Measurements from ENCODE around the gene JAK1.

JAK1 gene

DNA sequence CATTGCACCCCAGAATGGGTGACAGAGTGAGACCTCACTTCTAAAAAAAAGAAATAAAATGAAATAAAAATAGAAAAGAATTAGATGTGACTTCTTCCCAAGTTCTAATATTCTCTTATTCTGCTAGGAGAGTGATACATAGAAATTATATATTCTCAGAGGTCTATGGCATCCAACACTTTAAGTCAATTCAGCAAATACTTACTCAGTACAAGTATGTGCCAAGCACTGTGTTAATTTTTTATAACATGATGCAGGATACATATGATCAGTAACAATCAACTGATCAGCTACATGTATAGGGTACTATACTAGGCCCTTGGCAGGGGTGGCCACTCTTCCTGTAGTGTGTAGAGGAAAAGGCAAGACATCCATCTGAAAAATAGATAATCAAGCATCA is 13.0 kb upstream of the JAK1 start:
- DNase-seq = no peak

DNA sequence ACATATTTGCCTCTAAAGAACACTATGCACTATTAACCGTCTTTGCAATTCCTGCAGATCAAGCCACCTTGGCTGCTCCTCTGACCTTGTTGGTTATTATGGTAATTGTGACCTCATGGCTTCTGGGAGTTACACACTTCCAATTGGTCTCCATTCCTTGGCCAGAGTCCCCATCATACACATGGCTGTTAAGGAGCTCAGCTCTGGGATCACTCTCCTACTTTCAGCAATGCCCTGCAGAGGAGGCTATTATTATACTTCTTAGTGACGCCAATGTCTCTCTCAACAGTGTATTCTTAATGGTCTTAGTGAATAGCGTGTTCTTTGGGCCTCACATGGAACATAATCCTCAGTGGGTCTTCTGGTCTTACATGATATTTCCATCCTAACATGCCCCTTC is 10.0 kb upstream of the JAK1 start:
- DNase-seq = no peak

- no peak for DNase-seq
Measured at GRCh38 chr1:64975740-64976139, 9.4 kb upstream of the JAK1 start.

DNA sequence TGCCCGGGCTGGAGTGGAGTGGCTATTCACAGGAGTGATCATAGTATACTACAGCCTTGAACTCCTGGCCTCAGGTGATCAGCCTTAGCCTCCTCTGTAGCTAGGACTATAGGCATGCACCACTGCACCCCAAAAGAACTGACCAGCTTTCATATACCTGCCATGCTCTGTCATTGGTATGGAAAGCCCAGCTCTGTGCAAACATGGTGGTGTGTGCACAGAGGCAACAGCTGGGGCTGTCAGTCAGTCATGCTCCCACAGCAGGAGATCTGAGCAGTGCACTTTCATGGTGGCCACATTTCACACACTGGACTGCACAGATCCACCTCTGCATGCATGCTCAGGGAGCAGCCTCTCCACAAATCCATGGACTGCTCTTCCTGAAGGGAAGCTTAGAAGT is 8.8 kb upstream of the JAK1 start:
- DNase-seq = no peak

DNA sequence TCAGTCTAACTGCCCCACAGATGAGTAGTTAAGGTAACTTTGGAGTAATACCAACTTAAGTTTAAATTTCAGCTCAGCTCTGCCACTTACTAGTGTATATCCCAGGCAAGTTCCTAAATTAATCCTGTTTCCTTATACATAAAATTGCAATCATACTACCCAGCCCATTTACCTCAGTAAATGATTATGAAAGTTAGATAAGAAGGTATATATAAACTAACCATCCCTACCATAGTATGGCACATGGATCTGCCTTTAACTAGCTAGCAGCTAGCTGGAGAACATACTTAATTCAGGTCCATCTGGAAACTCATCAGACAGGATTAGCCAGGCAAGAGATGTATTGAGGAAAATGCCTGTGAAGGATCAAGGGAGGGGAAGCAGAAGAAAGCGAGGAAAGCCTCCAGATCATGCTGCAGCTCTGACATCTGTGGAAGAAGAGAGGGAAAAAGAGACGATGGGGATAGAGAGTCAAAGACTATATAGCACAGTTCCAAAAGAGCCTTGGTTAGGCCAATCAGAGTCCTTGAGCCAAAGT is 8.0 kb upstream of the JAK1 start:
- no peak for DNase-seq

- DNase-seq = no peak
Measured at GRCh38 chr1:64973061-64973647, 6.8 kb upstream of the JAK1 start.

DNA sequence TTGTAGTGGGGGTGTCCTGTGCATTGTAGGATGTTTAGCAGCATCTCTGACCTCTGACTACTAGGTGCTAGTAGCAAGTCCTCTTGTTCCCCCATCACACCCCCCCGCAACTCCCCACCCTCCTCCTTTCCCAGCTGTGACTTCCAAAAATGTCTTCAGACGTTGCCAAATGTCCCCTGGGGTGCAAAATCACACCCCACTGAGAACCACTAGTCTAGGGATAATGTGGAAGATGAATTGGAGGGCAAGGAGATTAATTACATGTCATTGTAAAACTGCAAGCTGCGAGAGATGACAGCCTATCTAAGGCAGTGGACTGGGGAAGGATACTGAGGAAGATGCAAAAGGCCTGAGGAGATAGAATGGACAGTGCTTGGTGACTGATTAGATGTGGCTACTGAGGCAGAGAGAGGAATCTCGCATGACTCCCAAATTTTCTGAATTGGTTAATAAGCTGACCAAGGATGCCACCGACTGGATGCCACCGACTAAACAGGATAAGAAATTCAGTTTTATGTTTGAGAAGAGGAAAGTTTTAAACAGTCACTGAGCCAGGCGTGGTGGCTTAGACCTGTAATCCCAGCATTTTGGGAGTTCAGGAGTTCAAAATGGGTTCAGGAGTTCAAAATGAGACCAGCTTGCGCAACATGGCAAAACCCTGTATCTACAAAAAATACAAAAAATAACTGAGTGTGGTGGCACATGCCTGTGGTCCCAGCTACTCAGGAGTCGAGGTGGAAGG is 3.1 kb upstream of the JAK1 start:
- DNase-seq = no peak

GRCh38 chr1:64967381-64967780 is 1.0 kb upstream of the JAK1 start:
- DNase-seq = no peak

DNA sequence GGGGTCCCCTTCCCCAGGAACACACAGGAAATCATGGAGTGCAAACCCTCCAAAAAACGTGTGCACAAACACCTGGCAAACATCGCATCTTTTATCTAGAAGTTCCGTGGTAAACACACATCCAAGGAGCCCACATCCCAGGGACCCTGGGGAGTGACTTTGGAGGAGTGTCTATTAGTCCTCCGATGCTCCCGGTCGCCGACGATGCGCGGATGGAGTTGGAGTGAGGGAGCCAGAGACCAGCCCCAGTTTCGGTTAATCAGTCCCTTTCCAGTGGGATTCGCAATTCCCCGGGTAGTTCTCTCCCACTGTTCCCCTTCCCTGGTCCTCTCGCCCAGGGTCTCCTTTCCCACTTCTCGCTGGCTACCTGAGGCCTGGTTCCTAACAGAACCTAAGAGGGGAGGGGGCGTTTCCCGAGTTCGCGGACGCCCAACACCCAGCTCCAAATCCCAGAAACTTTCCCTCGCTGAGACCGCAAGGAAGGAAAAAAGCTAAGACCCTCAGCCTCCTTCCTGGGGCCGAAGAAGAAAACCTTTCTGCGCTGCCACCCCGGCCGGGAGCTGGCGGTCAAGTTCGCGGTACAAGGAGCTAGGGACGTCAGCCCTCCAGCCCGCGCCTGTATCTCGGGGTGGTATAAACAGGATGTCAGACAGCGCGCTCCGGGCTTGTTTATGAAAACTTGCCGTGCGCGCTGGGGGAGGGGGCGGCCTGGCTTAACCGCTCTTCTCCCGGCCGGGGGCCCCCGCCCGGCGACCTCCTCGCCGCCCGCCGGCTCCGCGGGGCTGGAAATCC is 787 bp downstream of the JAK1 start:
- DNase-seq = no peak

DNA sequence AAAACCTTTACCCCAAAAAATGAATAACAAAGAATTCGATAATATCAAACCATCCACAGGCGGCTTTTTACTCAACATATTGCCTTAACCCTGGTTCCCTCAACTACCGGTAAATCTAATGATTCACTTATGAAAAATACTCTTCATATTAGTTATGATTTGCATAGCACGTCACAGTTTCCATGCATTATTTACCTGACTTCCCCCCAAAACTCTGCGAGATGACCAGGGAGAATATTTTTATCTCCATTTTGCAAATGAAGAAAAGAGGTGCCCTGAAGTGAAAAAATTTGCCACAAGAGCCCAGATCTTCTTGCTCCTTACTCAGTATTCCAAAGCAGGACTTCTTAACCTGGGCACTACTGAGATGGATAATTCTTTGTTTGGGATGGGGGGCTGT is 2.9 kb downstream of the JAK1 start:
- DNase-seq = no peak

DNA sequence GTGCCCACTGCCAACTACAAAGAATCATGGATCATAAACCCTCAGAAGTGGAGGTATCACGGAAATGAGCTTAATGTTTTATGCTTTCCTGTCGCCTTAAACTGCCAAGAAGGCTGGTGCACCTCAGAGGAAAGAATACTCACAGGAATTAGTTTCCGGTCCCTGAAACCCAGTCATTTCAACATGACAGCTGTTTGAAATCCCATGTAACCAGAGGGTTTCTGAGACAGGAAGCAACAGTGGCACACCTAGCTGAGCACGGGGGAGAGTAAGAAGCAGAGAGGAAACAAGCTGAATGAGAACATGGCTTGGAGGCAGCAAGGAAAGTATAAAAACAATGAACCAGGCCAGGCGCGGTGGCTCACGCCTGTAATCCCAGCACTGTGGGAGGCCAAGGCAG is 3.9 kb downstream of the JAK1 start:
- DNase-seq = no peak

- no peak for DNase-seq
Measured at GRCh38 chr1:64961923-64962322, 4.4 kb downstream of the JAK1 start.

GRCh38 chr1:64960731-64961130 is 5.6 kb downstream of the JAK1 start:
- DNase-seq = no peak

GRCh38 chr1:64959986-64960385 is 6.4 kb downstream of the JAK1 start:
- DNase-seq = no peak

GRCh38 chr1:64956733-64957441 is 9.5 kb downstream of the JAK1 start:
- DNase-seq = no peak

DNA sequence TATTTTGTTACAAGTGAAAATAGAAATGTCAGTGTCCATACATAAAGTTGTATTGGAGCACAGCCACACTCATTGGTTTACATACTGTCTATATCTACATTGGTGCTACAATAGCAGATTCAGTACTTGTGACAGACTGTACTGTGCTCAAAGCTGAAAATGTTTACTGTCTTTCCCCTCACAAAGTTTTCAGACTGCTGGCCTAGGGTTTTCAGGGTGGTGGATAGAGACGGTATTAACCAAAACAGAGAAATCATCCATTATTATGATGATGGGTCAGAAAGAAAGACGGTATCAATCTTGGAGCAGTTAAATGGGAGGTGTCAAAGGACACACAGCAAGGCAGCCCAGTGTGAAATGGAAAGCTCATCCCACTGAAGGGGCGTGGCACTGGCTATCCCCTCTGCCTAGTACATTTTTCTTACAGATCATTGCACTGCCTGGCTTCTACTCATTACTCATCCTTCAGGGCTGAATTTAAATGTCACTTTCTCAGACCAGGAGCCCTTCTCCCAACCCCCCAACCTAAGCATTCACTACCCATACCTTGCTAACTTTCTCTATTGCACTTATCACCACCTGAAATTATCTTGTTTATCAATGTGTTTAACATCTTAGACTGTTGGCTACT is 10.2 kb downstream of the JAK1 start:
- no peak for DNase-seq

GRCh38 chr1:64955097-64956009 is 11.0 kb downstream of the JAK1 start:
- DNase-seq = no peak

DNA sequence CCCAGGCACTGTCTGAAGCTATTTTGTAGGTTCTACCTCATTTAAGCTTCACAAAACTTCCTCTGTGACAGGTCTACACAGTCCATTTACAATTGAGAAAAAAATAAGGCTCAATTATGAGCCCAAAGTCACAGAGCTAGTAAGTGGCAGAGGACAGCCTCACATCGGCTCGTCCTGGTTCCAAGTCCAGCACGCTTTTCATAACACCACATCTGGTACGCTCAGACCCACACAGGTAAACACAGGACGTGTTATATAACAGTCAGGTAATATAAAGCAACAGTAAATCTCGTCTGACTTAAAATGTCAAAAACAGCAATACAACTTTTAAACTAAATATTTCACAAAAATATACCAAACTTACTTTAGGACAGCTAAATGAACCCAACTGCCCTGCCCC is 13.1 kb downstream of the JAK1 start:
- DNase-seq = no peak

GRCh38 chr1:64950284-64950809 is 16.0 kb downstream of the JAK1 start:
- no peak for DNase-seq

DNA sequence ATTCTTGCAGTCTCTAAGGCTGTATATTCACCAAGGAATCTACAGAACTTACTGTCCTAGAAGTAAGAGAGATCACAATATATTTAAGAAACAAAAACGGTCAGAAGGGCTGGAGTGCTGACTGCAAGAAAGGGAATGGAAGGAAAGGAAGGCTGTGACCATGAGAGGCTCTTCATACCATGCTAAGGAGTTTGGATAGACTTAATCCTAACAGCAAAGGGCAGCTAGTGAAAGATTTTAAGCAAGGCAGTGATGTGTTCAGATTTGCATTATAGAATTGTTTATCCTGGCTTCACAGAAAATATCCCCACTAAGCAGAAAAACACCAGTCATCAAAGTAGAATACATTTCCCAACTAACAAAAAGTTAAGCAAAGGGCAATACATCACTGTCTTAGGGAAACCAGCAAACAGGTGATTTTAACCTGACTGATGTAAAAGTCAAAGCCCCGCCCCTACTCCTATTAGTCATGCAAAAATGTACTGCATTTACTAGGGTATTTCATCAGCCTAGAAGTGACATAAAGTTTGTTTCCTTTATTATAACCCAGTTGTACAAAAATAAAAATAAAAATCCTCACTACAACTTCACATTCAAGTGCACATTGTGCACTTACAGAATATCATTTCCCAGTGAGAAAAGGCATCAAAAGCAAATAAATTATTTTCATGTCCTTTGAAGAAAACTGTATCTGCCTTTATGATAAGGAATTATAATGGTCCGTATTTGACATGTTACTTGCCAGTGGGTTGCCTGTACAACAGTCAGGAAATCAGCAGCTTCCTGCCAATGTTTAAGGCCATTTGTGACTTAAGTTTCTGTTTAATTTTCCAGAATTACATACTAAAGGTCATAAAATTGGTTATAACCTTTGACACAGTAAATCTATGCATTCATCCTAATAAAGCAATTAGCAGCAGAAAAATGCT is 17.2 kb downstream of the JAK1 start:
- DNase-seq = no peak

All from NCI-H774 (cell line).